Pons (tissue), 1 donor: ENCODE results near the gene AHNAK.

Experiments used
- DNase-seq: peaks from one replicate; pipeline ENCODE4 v3.0.0-alpha.2; 2016; ENCODE audit warnings: low spot score

The AHNAK gene

GRCh38 chr11:62435846-62436660 is 110.6 kb downstream of the AHNAK start:
- DNase-seq, result peak; percentile 82

DNA sequence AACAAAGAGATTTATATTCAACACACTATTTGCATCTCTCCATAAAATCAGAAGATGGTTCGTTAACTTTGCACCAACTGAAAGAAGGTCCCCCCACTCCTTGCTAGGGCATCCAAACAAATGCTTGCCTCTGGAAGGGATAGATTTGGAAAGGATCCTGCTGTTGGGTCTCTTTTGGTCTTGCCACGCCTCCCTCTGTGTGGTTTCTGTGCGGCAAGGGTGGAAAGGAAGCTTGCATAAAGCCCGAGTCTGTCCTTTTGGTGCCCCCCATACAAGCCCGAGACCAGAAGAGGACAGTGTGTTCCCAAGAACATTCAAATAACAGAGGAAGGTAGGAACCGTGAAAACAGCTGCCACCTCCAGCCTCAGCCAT is 112.7 kb downstream of the AHNAK start:
- DNase-seq, result no peak

- no peak for DNase-seq
These were observed 113.3 kb downstream of the AHNAK start for GRCh38 chr11:62433141-62433903.

DNA sequence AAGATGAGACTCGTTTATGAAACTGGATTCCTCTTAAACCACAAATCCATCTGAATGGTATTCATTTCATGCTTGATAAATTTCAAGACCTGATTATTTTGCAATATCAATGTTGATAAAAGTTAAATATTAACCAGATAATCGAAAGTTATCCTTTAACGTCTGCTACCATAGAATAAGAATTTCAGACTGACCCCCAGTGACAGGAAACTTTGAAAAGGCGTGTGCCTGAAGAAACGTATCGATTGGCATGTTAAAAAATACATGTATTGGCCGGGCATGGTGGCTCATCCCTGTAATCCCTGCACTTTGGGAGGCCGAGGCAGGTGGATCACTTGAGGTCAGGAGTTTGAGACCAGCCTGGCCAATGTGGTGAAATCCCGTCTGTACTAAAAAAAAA is 113.9 kb downstream of the AHNAK start:
- DNase-seq, result no peak

DNA sequence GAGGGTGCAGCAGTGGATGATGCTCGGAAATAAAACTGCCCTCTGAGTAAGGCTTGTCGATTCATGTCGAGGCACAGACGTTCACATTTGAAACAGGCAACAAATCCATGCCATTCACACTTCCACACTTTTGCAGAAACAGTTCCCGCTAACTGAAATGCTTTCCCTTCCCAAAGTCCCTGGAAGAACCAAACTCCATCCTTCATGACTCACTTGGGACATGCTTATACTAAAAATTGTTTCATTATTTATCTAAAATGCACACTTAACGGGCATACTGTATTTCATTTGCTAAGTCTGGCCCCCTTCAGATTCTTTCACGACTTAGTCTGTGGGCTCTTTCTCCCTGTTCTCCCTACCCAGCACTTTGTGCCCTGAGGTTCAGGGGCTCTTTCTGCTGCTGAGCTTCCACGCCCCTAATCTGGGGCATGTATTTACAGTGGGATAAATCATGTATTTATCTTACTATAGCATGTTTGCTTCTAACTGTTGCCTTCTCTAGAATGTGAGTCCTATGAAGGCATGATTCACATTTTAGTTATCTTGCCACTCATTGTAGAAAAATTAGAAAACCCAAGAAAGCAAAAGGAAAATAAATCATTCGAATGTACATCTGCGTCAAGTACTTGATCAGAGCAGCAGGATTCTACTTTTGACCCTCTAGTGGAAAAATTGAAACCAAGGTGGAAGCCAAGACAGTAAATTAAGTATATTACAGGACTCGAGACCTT is 115.3 kb downstream of the AHNAK start:
- DNase-seq, result no peak

GRCh38 chr11:62430425-62430824 is 116.2 kb downstream of the AHNAK start:
- DNase-seq, result no peak

GRCh38 chr11:62428871-62429560 is 117.6 kb downstream of the AHNAK start:
- DNase-seq, result no peak

DNA sequence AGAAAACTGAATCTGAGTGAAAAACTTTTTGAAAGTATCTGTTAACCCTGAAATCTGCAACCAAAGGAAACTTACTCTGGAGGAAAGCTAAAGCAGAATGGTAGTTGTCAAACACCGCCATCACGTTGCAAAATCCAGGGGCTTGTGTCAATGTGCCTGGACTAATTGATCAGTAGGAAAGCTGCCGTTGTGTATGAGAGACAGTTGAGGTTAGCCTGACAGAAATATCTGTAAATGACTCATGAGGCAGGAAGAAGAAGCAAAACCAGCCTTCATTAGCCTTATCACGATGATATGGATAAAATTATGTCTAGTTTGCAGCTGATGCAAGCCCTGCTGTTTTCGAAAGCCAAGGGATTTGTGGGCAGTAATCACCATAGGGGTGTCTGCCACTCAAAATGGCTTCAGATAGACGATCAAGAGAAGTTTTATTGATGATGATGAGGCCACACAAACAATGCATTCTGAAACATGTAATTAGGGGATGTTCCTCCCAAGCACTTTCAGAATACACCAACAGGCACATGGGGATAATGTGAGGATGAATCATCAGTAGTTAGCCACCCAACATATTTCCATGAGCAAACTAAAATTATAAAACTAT is 118.9 kb downstream of the AHNAK start:
- no peak for DNase-seq

- DNase-seq, result no peak
These were observed 123.6 kb downstream of the AHNAK start for GRCh38 chr11:62423012-62423411.

- DNase-seq, result no peak
These were observed 124.6 kb downstream of the AHNAK start for GRCh38 chr11:62421996-62422395.

- DNase-seq, result no peak
These were observed 125.7 kb downstream of the AHNAK start for GRCh38 chr11:62420882-62421281.

DNA sequence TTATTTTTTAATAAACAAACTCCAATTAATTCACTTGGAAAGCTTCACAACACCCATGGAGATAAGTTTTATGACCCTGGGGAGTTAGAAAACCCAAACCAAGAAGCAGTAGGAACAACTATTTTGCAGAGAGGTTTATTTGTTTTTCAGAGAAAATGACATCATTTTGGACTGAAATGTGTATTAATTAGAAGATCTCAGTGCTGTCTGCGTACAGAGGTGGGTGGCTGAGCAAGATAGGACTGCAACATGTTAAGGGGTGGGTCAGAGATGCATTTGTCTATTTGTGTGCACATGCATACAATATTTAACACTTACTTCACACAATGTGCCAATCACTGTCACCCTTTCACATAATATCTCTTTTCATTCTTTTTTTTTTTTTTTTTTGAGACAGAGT is 126.7 kb downstream of the AHNAK start:
- DNase-seq, result no peak

- peak; percentile 59 for DNase-seq
These were observed 127.2 kb downstream of the AHNAK start for GRCh38 chr11:62419314-62419929.

- DNase-seq, result no peak
These were observed 127.9 kb downstream of the AHNAK start, which contains the start of gene SCGB1A1 for GRCh38 chr11:62418733-62419132. TSS of gene SCGB1A1 (plus strand) at chr11:62419033. CDS start at chr11:62419096, 63 bp downstream.

GRCh38 chr11:62418136-62418535 is 128.5 kb downstream of the AHNAK start:
- no peak for DNase-seq

DNA sequence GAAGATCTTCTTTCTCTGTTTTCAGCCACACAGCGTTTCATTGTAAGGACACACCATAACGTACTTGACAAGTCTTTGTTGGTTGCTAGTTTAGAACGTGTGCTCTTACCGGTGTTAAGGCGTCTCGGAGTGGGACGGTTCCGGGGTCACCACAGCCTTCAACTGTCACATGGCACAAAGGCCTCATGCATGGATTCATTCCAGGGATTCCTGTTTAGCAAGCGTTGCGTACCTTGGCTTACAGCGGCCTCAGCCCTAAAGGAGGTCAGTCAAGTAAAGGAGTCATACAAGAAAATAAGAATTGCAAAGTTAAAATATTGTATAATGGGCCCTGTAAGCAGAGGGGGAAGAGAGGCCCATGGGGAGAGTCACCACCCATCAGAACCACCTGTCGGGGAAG is 130.0 kb downstream of the AHNAK start:
- DNase-seq, result no peak

DNA sequence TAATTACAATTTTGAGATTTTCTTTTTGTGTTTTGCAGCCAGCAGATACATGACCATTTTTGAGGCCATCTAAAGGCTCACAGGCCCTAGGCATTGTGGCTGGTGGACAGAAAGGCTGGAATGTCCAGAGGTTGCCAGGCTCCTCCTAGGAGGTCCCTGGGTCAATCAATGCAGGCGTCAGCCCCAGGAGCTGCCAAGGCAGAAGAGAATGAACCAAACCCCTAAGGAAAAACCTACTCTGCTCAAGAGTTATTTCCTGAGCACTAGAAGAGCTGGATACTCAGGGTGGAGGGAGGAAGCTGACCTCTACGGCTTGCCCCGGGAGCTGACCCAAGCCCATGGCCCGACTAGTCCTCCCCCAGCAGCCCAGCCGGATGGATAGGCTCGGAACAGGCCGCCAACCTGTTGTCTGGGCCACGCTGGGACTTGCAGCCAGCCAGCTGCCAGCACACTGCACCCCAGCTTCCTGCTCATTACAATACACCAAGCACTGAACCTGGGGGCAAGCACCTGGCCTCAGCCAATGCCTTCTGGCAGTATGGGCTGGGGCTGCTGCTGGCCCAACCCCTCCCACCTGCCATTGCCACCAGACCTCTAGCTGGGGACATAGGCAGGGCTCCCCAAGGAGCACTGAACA is 133.4 kb downstream of the AHNAK start:
- no peak for DNase-seq

DNA sequence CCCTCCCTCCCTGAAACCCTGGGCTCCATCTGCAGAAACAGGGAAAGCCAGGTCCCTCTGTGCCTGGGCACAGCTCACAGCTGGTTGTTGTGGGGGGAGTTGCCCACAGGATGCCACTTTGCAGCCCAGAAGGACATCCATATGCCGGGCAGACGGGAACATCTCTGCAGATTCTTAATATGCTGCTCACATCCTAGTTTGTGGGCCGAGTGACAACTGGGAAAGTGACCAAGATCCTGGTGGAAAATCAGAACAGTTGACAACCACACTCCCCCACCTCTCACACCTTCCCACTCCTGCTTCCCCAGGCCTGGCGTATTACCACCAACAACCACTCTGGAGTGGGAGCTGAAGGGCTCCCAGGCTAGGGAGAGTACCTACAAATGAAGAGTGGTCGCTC is 135.1 kb downstream of the AHNAK start:
- no peak for DNase-seq

DNA sequence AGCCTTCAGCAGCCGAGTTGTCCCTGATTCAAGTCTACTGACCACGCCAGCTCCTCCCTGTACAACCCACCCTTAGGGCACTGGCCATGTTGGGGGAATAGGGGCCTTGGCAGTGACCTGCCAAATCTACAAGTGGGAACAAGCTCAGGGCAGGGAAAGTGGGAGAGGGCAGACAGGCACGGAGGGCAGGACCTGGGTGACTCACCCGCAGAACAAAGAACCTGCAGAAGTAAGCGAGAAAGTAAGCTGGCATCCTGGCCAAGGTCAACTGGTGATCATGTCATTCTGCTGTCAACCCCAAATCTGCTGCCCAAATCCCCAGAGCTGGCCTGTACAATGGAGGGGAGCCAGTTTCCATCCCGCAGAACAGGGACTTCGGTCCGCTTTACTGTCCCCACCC is 135.6 kb downstream of the AHNAK start:
- no peak for DNase-seq

GRCh38 chr11:62409831-62410230 is 136.8 kb downstream of the AHNAK start:
- DNase-seq, result no peak

DNA sequence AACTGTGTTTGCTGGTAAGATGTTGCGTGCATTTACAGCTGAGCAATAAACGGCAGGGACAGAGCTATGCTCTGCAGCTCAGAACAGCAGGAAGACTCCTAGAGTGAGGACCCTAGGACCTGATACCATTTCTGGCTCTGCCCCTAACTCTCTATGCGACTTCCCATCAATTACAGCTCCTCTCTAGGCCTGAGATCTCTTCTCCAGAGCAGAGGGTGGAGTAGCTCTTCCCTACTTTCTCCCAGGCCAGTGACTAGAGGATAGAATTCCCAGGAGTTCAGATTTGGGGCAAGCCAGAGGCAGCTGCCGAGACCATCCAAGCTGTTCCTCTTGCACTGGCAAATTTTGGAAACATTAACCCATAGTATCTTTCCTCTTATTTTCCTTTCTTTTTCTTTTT is 140.6 kb downstream of the AHNAK start:
- no peak for DNase-seq
